Mucosa of descending colon (tissue), 3 donors: ENCODE data around the gene PTPRD. TPM values are rescaled to one million over a fixed set of nuclear protein-coding genes. Genes with fewer than 3 reads are reported as not detected.

ENCODE experiments used
- ATAC-seq: fragments of 200-7000 bp; cut with Tn5 transposase; one replicate; pipeline ENCODE4 v1.9.1; 2020; ENCODE audit warnings: mild to moderate bottlenecking, moderate library complexity
- DNase-seq, 3 donors: peaks; one replicate each; pipeline ENCODE4 v3.0.0-alpha.2; 2020
- H3K36me3 ChIP-seq: fragments of 200-600 bp; one replicate; pipeline ENCODE4 v1.8.0; 2021; ENCODE audit warnings: low read depth, mild to moderate bottlenecking
- H3K4me1 ChIP-seq: fragments of 200-600 bp; one replicate; pipeline ENCODE4 v1.8.0; 2021; ENCODE audit warnings: low read depth, mild to moderate bottlenecking
- H3K4me3 ChIP-seq: fragments of 200-600 bp; one replicate; pipeline ENCODE4 v1.8.0; 2021; ENCODE audit warnings: mild to moderate bottlenecking
- H3K9me3 ChIP-seq: fragments of 200-600 bp; one replicate; pipeline ENCODE4 v1.8.0; 2021; ENCODE audit warnings: mild to moderate bottlenecking
- intact Hi-C, 2 donors: fragments of 100-400 bp; cut with DNase I in 1 of 2; cut with micrococcal nuclease in 1 of 2; formaldehyde crosslinking; loops; one replicate each; pipeline versions ENCODE4 v1.11.0 to v1.11.1; 2022; cut with DNase I, micrococcal nuclease
- total RNA-seq, 3 donors: library from RNA; stranded (reverse); fragmentation: NEBNext Ultra II Directional in 2 of 3; extraction: Animal tissue kit (Norgen Biotek cat#: 25700) in 2 of 3; gene quantifications; one replicate each; pipeline versions ENCODE4 v1.2.1 to v1.2.4, GENCODE V29; 2021 to 2023
- TF ChIP-seq, protein P1 (sequence below): fragments of 200-600 bp; IDR thresholded peaks from one replicate; pipeline ENCODE4 v1.8.0; 2022; ENCODE audit warnings: antibody characterized with exemption, mild to moderate bottlenecking
- donor health status: DM: no; HTN: no; CAD: no; lungs with moderate emphysema.
- donor health status: DM: no; HTN: no; CAD: no.
- donor health status: DM: no; HTN: yes; CAD: no.

PTPRD gene
- total RNA-seq, 3 donors from 2014 or later, result 52.7 to 128 (median 113) TPM

DNA sequence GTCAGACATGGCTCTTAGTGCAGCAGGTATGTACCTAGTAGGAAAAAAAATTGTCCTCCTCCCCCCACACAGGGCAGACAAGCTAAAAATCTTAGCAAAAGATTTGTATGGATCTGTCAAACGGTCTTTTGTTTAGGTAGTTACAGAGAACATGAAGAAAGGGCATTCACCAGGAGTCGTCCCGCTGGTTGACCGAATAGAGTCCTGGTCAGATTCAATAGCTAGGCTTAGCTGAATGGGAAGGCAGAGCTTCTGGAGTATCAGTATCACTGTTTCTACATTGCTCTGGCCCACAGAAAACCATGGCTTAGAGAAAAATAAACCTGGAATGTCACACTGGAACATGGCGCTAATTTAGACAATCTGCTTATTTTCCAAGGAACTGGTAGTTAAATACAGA, 642.3 kb downstream of the PTPRD start:
- no peaks in the 10 kb centered on the region for H3K4me1 ChIP-seq
- ATAC-seq, result no peak
- no peaks in the 10 kb centered on the region for H3K9me3 ChIP-seq
- intact Hi-C loops, result no loop called here
- TF ChIP-seq, protein P1, sequence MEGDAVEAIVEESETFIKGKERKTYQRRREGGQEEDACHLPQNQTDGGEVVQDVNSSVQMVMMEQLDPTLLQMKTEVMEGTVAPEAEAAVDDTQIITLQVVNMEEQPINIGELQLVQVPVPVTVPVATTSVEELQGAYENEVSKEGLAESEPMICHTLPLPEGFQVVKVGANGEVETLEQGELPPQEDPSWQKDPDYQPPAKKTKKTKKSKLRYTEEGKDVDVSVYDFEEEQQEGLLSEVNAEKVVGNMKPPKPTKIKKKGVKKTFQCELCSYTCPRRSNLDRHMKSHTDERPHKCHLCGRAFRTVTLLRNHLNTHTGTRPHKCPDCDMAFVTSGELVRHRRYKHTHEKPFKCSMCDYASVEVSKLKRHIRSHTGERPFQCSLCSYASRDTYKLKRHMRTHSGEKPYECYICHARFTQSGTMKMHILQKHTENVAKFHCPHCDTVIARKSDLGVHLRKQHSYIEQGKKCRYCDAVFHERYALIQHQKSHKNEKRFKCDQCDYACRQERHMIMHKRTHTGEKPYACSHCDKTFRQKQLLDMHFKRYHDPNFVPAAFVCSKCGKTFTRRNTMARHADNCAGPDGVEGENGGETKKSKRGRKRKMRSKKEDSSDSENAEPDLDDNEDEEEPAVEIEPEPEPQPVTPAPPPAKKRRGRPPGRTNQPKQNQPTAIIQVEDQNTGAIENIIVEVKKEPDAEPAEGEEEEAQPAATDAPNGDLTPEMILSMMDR, result no peak
- H3K4me3 ChIP-seq, result no peak overlapping the region
- H3K36me3 ChIP-seq, result no peaks in the 10 kb centered on the region
- DNase-seq, result no peak

DNA sequence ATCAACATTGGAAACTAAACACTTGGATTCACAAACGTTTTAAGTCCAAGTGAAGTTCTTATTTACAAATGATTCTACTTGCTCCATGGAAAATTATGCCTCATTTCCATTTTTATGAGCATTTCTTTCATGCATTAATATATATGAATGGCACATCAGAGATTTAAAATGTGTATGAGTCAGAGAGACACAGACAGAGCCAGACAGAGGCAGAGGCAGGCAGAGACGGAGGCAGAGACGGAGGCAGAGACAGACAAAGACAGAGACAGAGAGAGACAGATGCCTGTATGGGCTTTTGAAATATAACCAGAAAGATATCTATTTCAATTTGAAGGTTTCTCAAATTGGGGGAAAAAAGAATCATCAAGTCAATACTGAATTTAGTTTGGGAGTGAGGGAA, 649.0 kb downstream of the PTPRD start:
- H3K4me1 ChIP-seq, result no peaks in the 10 kb centered on the region
- no peaks in the 10 kb centered on the region for H3K36me3 ChIP-seq
- H3K9me3 ChIP-seq, result no peaks in the 10 kb centered on the region
- H3K4me3 ChIP-seq, result no peak overlapping the region
- DNase-seq (no peak), ATAC-seq (no peak)
- TF ChIP-seq, protein P1, result no peak
- intact Hi-C loops, result no loop called here

DNA sequence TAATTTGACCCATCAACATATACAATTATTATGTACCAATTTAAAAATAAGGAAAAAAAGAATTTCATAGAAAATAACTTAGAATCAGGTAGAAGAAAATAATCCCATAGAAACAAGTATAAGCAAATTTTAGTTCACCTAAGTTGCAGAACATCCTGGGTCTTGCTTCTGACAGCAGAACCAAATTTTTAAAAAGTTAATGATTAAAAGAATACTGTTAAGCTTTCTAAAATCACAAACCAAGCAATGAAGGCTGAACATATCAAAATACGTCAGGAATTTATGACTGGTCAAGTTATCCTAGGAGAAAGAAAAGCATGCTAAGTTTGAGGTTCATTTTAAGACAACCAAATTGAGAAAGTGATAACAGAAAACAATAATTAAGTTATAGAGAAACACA, 650.9 kb downstream of the PTPRD start:
- Histone ChIP-seq H3K36me3 (no peaks in the 10 kb centered on the region), H3K9me3 (no peaks in the 10 kb centered on the region), H3K4me1 (no peaks in the 10 kb centered on the region), H3K4me3 (no peak overlapping the region)
- no peak for DNase-seq
- TF ChIP-seq, protein P1, result no peak
- intact Hi-C loops, result no loop called here
- ATAC-seq, result no peak

DNA sequence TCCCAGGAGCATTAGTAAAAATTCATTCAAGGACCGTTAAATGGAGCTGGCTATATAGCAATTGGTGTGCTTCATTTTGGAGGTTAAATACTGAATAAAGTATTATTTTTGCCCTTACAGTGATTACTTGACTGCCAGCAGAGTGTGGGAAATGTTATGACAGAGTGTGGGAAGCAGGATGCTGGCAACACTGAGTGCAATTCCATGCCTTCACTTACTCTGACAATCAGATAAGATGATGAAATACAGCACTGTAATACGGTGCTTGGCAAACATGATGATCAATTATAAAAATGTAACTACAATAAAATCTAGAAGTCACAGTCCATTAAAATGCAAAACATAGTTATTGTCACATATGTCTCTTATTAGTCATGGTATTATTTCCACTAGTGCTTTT, 651.3 kb downstream of the PTPRD start:
- TF ChIP-seq, protein P1, result no peak

DNA sequence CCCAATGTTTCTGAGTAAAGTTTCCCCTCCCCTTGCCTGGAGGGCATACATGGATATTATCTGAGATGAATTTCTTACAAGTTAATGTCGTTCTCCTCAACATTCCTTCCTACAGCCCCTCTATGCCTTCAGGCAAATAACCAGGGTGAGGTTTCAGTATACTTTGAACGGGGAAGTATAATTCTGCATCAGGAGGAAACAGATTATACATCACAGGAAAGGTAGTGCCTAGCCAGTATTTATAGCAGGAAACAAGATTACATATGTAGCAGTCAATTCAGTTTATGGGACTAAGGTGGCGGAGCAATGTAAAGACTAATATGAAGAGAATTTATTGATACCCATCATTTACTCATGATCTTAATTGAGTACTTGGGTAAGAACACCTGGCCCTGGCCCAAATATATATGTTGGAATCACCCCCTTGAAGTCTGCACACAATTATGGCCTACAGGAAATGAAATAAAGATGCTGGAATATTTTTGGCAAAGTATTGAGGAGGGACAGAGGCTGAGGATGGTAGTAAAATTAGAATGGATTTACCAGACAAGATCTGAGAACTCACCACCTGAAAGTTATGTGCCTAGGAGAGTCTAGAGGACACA, 661.1 kb downstream of the PTPRD start:
- intact Hi-C loops, result no loop called here
- no peak for ATAC-seq
- H3K9me3 ChIP-seq, result no peaks in the 10 kb centered on the region
- no peak for DNase-seq
- TF ChIP-seq, protein P1, result no peak
- no peaks in the 10 kb centered on the region for H3K4me1 ChIP-seq
- H3K4me3 ChIP-seq, result no peak overlapping the region
- H3K36me3 ChIP-seq, result no peaks in the 10 kb centered on the region

More for the DNA sequence above, 651.3 kb downstream of the PTPRD start:
- no peaks in the 10 kb centered on the region for H3K9me3 ChIP-seq
- no peak overlapping the region for H3K4me3 ChIP-seq
- ATAC-seq (peak; percentile 62), DNase-seq (no peak)
- no peaks in the 10 kb centered on the region for H3K36me3 ChIP-seq
- intact Hi-C loops, result no loop called here
- no peaks in the 10 kb centered on the region for H3K4me1 ChIP-seq

DNA sequence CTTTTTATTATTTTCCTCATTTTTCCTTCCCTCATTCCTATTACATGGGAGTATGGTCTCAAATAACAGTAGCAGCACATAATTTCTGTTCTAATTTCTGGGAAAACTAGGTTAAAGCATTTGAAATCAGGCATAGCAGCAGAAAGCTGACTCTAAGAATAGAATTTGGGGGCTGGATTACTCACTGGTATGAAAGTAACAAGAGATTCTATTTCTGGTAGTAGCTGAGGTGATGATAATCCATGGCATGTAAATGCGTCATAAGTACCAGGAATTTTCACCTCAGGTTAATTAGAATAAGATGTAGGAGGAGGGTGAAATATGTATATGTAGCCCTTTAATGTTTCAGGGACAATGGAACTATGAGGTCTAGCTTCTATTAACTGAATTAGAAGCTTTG, 662.0 kb downstream of the PTPRD start:
- intact Hi-C loops, result no loop called here
- H3K36me3 ChIP-seq, result no peaks in the 10 kb centered on the region
- TF ChIP-seq, protein P1, result no peak
- ATAC-seq (no peak), DNase-seq (no peak)
- H3K4me3 ChIP-seq, result no peak overlapping the region
- H3K4me1 ChIP-seq, result no peaks in the 10 kb centered on the region
- H3K9me3 ChIP-seq, result no peaks in the 10 kb centered on the region
